ENCODE measurements around the gene CLIP2. TPM values are rescaled to one million over a fixed set of nuclear protein-coding genes. Genes with fewer than 3 reads are reported as not detected.
"Not testable (repeated sequence)": the region's sequence is repeated elsewhere in the genome, so short reads cannot be mapped to it uniquely, and the experiment has no call there.

CLIP2 gene
- total RNA-seq, 1 experiment from 2014 or later, result 14.2 TPM

- no TSS peak for BruUV-seq (replicated peaks)
These were observed 60.4 kb downstream of the CLIP2 start for GRCh38 chr7:74349621-74350020.

DNA sequence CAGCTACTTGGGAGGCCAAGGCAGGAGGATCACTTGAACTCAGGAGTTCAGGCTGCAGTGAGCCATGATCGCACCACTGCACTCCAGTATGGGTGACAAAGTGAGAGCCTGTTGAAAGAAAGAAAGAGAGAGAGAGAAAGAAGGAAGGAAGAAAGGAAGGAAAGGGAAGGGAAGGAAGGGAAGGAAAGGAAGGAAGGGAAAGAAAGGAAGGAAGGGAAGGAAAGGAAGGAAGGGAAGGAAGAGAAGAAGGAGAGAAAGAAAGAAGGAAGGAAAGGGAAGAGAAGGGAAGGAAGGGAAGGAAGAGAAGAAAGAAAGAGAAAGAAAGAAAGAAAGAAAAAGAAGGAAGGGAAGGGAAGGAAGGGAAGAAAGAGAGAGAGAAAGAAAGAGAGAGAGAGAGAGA, 61.5 kb downstream of the CLIP2 start:
- Mint-ChIP-seq H3K9me3 (ENCODE audit: unreplicated experiment) (no peaks in the 10 kb centered on the region), H3K27ac (ENCODE audit: low read depth, unreplicated experiment) (no peak overlapping the region), H3K27me3 (ENCODE audit: insufficient read depth, unreplicated experiment) (no peaks in the 10 kb centered on the region), H3K36me3 (ENCODE audit: insufficient read depth, unreplicated experiment) (peaks cover 9% of the 10 kb centered on the region), H3K4me1 (ENCODE audit: insufficient read depth, unreplicated experiment) (peaks cover 6% of the 10 kb centered on the region), H3K4me3 (ENCODE audit: unreplicated experiment) (no peak overlapping the region)
- ChIA-PET POLR2A (no interaction called here), CTCF (interaction anchor here (1.6 kb wide), 1 partner anchor 50 kb away, joined by 6 read pairs; no protein-coding TSS in a partner anchor)
- intact Hi-C loops (cut with micrococcal nuclease), result no loop called here
- no TSS peak for BruUV-seq (replicated peaks)
- DNase-seq (ENCODE audit: unreplicated experiment), result no peak
- TF ChIP-seq, protein P1, sequence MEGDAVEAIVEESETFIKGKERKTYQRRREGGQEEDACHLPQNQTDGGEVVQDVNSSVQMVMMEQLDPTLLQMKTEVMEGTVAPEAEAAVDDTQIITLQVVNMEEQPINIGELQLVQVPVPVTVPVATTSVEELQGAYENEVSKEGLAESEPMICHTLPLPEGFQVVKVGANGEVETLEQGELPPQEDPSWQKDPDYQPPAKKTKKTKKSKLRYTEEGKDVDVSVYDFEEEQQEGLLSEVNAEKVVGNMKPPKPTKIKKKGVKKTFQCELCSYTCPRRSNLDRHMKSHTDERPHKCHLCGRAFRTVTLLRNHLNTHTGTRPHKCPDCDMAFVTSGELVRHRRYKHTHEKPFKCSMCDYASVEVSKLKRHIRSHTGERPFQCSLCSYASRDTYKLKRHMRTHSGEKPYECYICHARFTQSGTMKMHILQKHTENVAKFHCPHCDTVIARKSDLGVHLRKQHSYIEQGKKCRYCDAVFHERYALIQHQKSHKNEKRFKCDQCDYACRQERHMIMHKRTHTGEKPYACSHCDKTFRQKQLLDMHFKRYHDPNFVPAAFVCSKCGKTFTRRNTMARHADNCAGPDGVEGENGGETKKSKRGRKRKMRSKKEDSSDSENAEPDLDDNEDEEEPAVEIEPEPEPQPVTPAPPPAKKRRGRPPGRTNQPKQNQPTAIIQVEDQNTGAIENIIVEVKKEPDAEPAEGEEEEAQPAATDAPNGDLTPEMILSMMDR (IDR thresholded peaks at IDR 0.05; ENCODE audit: unreplicated experiment), result no peak

More at GRCh38 chr7:74349621-74350020, 60.4 kb downstream of the CLIP2 start:
- Mint-ChIP-seq H3K36me3 (ENCODE audit: insufficient read depth, unreplicated experiment) (peaks cover 5% of the 10 kb centered on the region), H3K9me3 (ENCODE audit: unreplicated experiment) (no peaks in the 10 kb centered on the region), H3K4me1 (ENCODE audit: insufficient read depth, unreplicated experiment) (peaks cover under 1% of the 10 kb centered on the region), H3K27me3 (ENCODE audit: insufficient read depth, unreplicated experiment) (no peaks in the 10 kb centered on the region), H3K4me3 (ENCODE audit: unreplicated experiment) (no peak overlapping the region), H3K27ac (ENCODE audit: low read depth, unreplicated experiment) (no peak overlapping the region)
- ChIA-PET POLR2A (no interaction called here), CTCF (interaction anchor here (0.6 kb wide), 1 partner anchor 215 kb away, joined by 3 read pairs; no protein-coding TSS in a partner anchor)
- TF ChIP-seq, protein P1 (IDR thresholded peaks at IDR 0.05; ENCODE audit: unreplicated experiment), result no peak
- DNase-seq (ENCODE audit: unreplicated experiment), result no peak
- intact Hi-C loops (cut with micrococcal nuclease), result no loop called here

- H3K4me3 Mint-ChIP-seq (ENCODE audit: unreplicated experiment), result no peak overlapping the region
- no peaks in the 10 kb centered on the region for H3K27me3 Mint-ChIP-seq (ENCODE audit: insufficient read depth, unreplicated experiment)
- H3K27ac Mint-ChIP-seq (ENCODE audit: low read depth, unreplicated experiment), result no peak overlapping the region
- peaks cover 6% of the 10 kb centered on the region for H3K4me1 Mint-ChIP-seq (ENCODE audit: insufficient read depth, unreplicated experiment)
- H3K36me3 Mint-ChIP-seq (ENCODE audit: insufficient read depth, unreplicated experiment), result peaks cover 18% of the 10 kb centered on the region
- CTCF ChIA-PET, result interaction anchor here (1.6 kb wide), 1 partner anchor 49 kb away, joined by 6 read pairs; no protein-coding TSS in a partner anchor
- no peak for DNase-seq (ENCODE audit: unreplicated experiment)
- BruUV-seq (replicated peaks), result no TSS peak
- TF ChIP-seq, protein P1 (IDR thresholded peaks at IDR 0.05; ENCODE audit: unreplicated experiment), result no peak
- intact Hi-C loops (cut with micrococcal nuclease), result no loop called here
- no peaks in the 10 kb centered on the region for H3K9me3 Mint-ChIP-seq (ENCODE audit: unreplicated experiment)
- POLR2A ChIA-PET, result interaction anchor here (1.5 kb wide), 1 partner anchor 9 kb away, joined by 5 read pairs; no protein-coding TSS in a partner anchor
These were observed 62.6 kb downstream of the CLIP2 start for GRCh38 chr7:74351836-74352235.

DNA sequence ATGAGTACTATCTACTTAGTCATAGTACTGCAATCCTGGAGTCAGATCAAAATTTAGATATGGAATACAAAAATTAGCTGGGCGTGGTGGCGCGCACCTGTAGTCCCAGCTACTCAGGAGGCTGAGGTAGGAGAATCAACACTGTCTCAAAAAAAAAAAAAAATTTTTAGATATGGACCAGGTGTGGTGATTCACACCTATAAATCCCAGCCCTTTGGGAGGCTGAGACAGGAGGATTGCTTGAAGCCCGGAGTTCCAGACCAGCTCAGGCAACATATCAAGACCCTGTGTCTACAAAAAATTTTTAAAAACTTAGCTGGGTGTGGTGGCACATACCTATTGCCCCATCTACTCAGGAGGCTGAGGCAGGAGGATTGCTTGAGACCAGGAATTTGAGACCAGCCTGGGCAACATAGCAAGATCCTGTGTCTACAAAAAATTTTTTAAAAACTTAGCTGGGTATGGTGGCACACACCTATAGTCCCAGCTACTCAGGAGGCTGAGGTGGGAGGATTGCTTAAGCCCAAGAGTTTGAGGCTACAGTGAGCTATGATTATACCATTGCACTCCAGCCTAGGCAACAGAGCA, 63.4 kb downstream of the CLIP2 start:
- BruUV-seq (replicated peaks); H3K4me3 Mint-ChIP-seq (ENCODE audit: unreplicated experiment); H3K4me1 Mint-ChIP-seq (ENCODE audit: insufficient read depth, unreplicated experiment); DNase-seq (ENCODE audit: unreplicated experiment); intact Hi-C loops (cut with micrococcal nuclease); H3K9me3 Mint-ChIP-seq (ENCODE audit: unreplicated experiment); H3K27me3 Mint-ChIP-seq (ENCODE audit: insufficient read depth, unreplicated experiment); H3K27ac Mint-ChIP-seq (ENCODE audit: low read depth, unreplicated experiment): not testable (repeated sequence)
- CTCF ChIA-PET, result interaction anchor here (0.6 to 0.7 kb wide), 2 partner anchors 11 to 146 kb away, joined by 3 to 4 read pairs; no protein-coding TSS in a partner anchor
- POLR2A ChIA-PET, result interaction anchor here (1.5 kb wide), 1 partner anchor 9 kb away, joined by 5 read pairs; no protein-coding TSS in a partner anchor
- H3K36me3 Mint-ChIP-seq (ENCODE audit: insufficient read depth, unreplicated experiment), result peaks cover 19% of the 10 kb centered on the region

Data from MCF 10A (cell line).